GM12878 (cell line): Measurements from ENCODE around the gene SCNN1A. TPM values are rescaled to one million over a fixed set of nuclear protein-coding genes. Genes with fewer than 3 reads are reported as not detected.

Experiments used
- ATAC-seq: fragments of 200-7000 bp; cut with Tn5 transposase; 3 replicates; pipeline ENCODE4 v1.9.1; 2020; ENCODE audit warnings: mild to moderate bottlenecking, moderate library complexity
- BruUV-seq: library from RNA; stranded (reverse); fragments of 400-500 nt; replicated peaks from 2 replicates; lab custom pipeline; 2021; lab: Mats Ljungman, UMichigan
- CTCF ChIA-PET: fragments of 300-600 bp; sonication (Branson Sonifier 250); formaldehyde crosslinking; extraction: SDS; loops from one replicate; lab custom pipeline; 2021; ENCODE audit warnings: inconsistent platforms; lab: Yijun Ruan, JAX
- POLR2A ChIA-PET: fragments of 350-600 bp; formaldehyde crosslinking; extraction: SDS; loops from one replicate; lab custom pipeline; 2021; ENCODE audit warnings: inconsistent platforms; lab: Charles Lee
- RAD21 ChIA-PET: fragments of 300-600 bp; sonication (Branson Sonifier 250); formaldehyde crosslinking; loops from one replicate; lab custom pipeline; 2023; ENCODE audit warnings: antibody characterized with exemption; ENCODE audit not compliant: unreplicated experiment; lab: Charles Lee
- SMC1A ChIA-PET: fragments of 300-600 bp; sonication (Branson Sonifier 250); formaldehyde crosslinking; loops from one replicate; lab custom pipeline; 2023; ENCODE audit not compliant: unreplicated experiment, uncharacterized antibody; lab: Charles Lee
- DNase-seq: peaks from one replicate; pipeline ENCODE4 v3.0.0-alpha.2; 2011; ENCODE audit warnings: low read depth, low spot score
- FAIRE-seq: peaks from 3 replicates; lab custom pipeline; 2011; peaks lifted over from hg19 to GRCh38; lab: Jason Lieb, UNC
- H2AFZ ChIP-seq: 2 replicates; pipeline ENCODE4 v1.6.0; 2011; ENCODE audit warnings: low read depth, low read length, control low read depth; ENCODE audit not compliant: control insufficient read depth
- H3K27ac ChIP-seq: 2 replicates; pipeline ENCODE4 v1.5.1; 2011; ENCODE audit warnings: control low read depth; ENCODE audit not compliant: control insufficient read depth, insufficient read depth
- H3K27me3 ChIP-seq, 2 experiments: replicated peaks in 1 of 2; 2 replicates each; pipeline versions ENCODE4 v1.6.0 to v1.6.1; 2011; ENCODE audit warnings: low read length in 1 of 2; ENCODE audit not compliant: control insufficient read depth in 2 of 2, insufficient read depth in 2 of 2
- H3K36me3 ChIP-seq, 2 experiments: 2 replicates each; pipeline ENCODE4 v1.5.1; 2011; ENCODE audit warnings: low read length in 1 of 2; ENCODE audit not compliant: control insufficient read depth in 2 of 2, insufficient read depth in 2 of 2
- H3K4me1 ChIP-seq: 2 replicates; pipeline ENCODE4 v1.6.1; 2011; ENCODE audit warnings: mild to moderate bottlenecking, low read length, moderate library complexity, mixed read lengths; ENCODE audit not compliant: control insufficient read depth, insufficient read depth
- H3K4me2 ChIP-seq: 2 replicates; pipeline ENCODE4 v1.6.0; 2011; ENCODE audit warnings: control low read depth; ENCODE audit not compliant: control insufficient read depth, insufficient read depth
- H3K4me3 ChIP-seq: fragments of 200-600 bp; sonication (generic); 2 replicates; pipeline ENCODE4 v1.5.1; 2016
- H3K79me2 ChIP-seq: 2 replicates; pipeline ENCODE4 v1.6.0; 2011; ENCODE audit warnings: low read length; ENCODE audit not compliant: control insufficient read depth, insufficient read depth
- H3K9ac ChIP-seq: 2 replicates; pipeline ENCODE4 v1.8.0; 2011; ENCODE audit warnings: low read length, control low read depth, mixed read lengths; ENCODE audit not compliant: control insufficient read depth, insufficient read depth
- H3K9me3 ChIP-seq: replicated peaks from 3 replicates; pipeline ENCODE4 v1.5.1; 2011; ENCODE audit warnings: mild to moderate bottlenecking, low read length; ENCODE audit not compliant: control insufficient read depth, insufficient read depth
- H4K20me1 ChIP-seq: 2 replicates; pipeline ENCODE4 v1.6.0; 2011; ENCODE audit not compliant: control insufficient read depth, insufficient read depth
- CBX5 ChIP-seq: sonication (generic); IDR thresholded peaks from 2 replicates; pipeline ENCODE4 v1.6.1; 2016; ENCODE audit warnings: low read depth, moderate library complexity, mild to moderate bottlenecking, inconsistent platforms
- CREM ChIP-seq: IDR thresholded peaks from 2 replicates; pipeline ENCODE4 v1.6.1; 2014; ENCODE audit warnings: antibody characterized with exemption, low read depth
- E2F4 ChIP-seq: IDR thresholded peaks from 2 replicates; pipeline ENCODE4 v1.6.1; 2012; ENCODE audit warnings: low read depth, low read length, improper control_type of control experiment
- KAT2A ChIP-seq: conservative IDR thresholded peaks from 2 replicates; pipeline ENCODE4 v1.6.1; 2011; ENCODE audit warnings: low read depth, low read length; ENCODE audit not compliant: control insufficient read depth
- MLLT1 ChIP-seq: fragments of 450-650 bp; IDR thresholded peaks from 2 replicates; pipeline ENCODE4 v1.6.1; 2016; ENCODE audit warnings: mild to moderate bottlenecking
- MYC ChIP-seq: IDR thresholded peaks from 2 replicates; pipeline ENCODE4 v1.6.1; 2011; ENCODE audit warnings: mild to moderate bottlenecking, low read length, moderate library complexity, inconsistent platforms; ENCODE audit not compliant: insufficient read depth, insufficient replicate concordance, insufficient read length, severe bottlenecking
- PBX3 ChIP-seq: IDR thresholded peaks from 2 replicates; pipeline ENCODE4 v1.6.1; 2011; ENCODE audit warnings: mild to moderate bottlenecking, low read depth, low read length, moderate library complexity; ENCODE audit not compliant: insufficient replicate concordance
- POLR2AphosphoS2 ChIP-seq: IDR thresholded peaks from 2 replicates; pipeline ENCODE4 v1.6.1; 2011; ENCODE audit warnings: low read depth, mild to moderate bottlenecking, low read length, improper control_type of control experiment, moderate library complexity
- RAD51 ChIP-seq: fragments of 450-650 bp; IDR thresholded peaks from 2 replicates; pipeline ENCODE4 v1.6.1; 2016; ENCODE audit warnings: moderate library complexity, mild to moderate bottlenecking, inconsistent platforms
- RCOR1 ChIP-seq: conservative IDR thresholded peaks from 2 replicates; pipeline ENCODE4 v1.6.1; 2012; ENCODE audit warnings: low read depth, low read length, improper control_type of control experiment
- RELB ChIP-seq: fragments of 450-650 bp; IDR thresholded peaks from 2 replicates; pipeline ENCODE4 v1.6.1; 2017; ENCODE audit warnings: low read depth, mild to moderate bottlenecking, moderate library complexity
- SIX5 ChIP-seq: IDR thresholded peaks from 2 replicates; pipeline ENCODE4 v1.6.1; 2011; ENCODE audit warnings: mild to moderate bottlenecking, low read depth, low read length, moderate library complexity; ENCODE audit not compliant: severe bottlenecking
- TBL1XR1 ChIP-seq: IDR thresholded peaks from 2 replicates; pipeline ENCODE4 v1.6.1; 2012; ENCODE audit warnings: low read depth, low read length, improper control_type of control experiment
- TCF12 ChIP-seq: IDR thresholded peaks from 2 replicates; pipeline ENCODE4 v1.6.1; 2011; ENCODE audit warnings: low read depth, mild to moderate bottlenecking, low read length
- ZBED1 ChIP-seq: IDR thresholded peaks from 2 replicates; pipeline ENCODE4 v1.6.1; 2016; ENCODE audit warnings: borderline replicate concordance
- ZNF384 ChIP-seq: IDR thresholded peaks from 2 replicates; pipeline ENCODE4 v1.6.1; 2012; ENCODE audit warnings: low read depth, mild to moderate bottlenecking, low read length, improper control_type of control experiment, borderline replicate concordance
- ZNF622 ChIP-seq: fragments of 450-650 bp; IDR thresholded peaks from 2 replicates; pipeline ENCODE4 v1.6.1; 2017; ENCODE audit warnings: mild to moderate bottlenecking, inconsistent platforms
- WGBS: methylation state at CpG from one replicate; pipeline ENCODE4 v1.1.6; 2016; ENCODE audit warnings: low lambda C conversion rate; ENCODE audit not compliant: insufficient replicate concordance, insufficient coverage; ENCODE audit errors: missing lambda C conversion rate; 5-methylcytosine and 5-hydroxymethylcytosine counted together
- in situ Hi-C: fragments of 300-500 bp; cut with MboI; formaldehyde crosslinking; loops from 9 replicates; pipeline ENCODE4 v1.14.3; 2018; ENCODE audit warnings: mixed read lengths
- intact Hi-C: fragments of 100-400 bp; cut with micrococcal nuclease; formaldehyde crosslinking; loops from one replicate; pipeline ENCODE4 v1.14.2; 2022; ENCODE audit not compliant: unreplicated experiment
- polyA plus RNA-seq, 11 experiments: library from polyadenylated mRNA; depleted of rRNA in 4 of 11; unstranded in 6 of 11; stranded (reverse) in 5 of 11; fragments of >200 nt; fragmentation: Nextera tagmentation in 4 of 11; fragmentation: Illumina TruSeq in 1 of 11; extraction: Ambion mirVana in 4 of 11; extraction: Trizol in 1 of 11; gene quantifications; 1 replicate in 1 of 11; 2 replicates in 10 of 11; pipeline versions ENCODE4 v1.2.1 to v1.2.3, GENCODE V29; 2011 to 2016; ENCODE audit warnings: inconsistent platforms in 2 of 11, missing spikeins in 2 of 11, low read depth in 1 of 11
- total RNA-seq, 4 experiments: library from RNA; depleted of rRNA in 3 of 4; stranded (reverse); fragments of >200 nt in 3 of 4; fragmentation: Illumina TruSeq in 1 of 4; extraction: Trizol in 1 of 4; gene quantifications; 2 replicates each; pipeline versions ENCODE4 v1.2.1 to v1.2.3, GENCODE V29; 2013 to 2021
- TF ChIP-seq, protein P1 (sequence below): IDR thresholded peaks from 2 replicates; pipeline ENCODE4 v1.6.1; 2012; ENCODE audit warnings: low read depth, low read length, improper control_type of control experiment

SCNN1A gene
- total and polyA plus RNA-seq, 10 of the 15 experiments (the other 5 are each of a cell fraction or from before 2014, with no cell fraction given), result 0.14 to 0.69 TPM; not detected in 8

DNA sequence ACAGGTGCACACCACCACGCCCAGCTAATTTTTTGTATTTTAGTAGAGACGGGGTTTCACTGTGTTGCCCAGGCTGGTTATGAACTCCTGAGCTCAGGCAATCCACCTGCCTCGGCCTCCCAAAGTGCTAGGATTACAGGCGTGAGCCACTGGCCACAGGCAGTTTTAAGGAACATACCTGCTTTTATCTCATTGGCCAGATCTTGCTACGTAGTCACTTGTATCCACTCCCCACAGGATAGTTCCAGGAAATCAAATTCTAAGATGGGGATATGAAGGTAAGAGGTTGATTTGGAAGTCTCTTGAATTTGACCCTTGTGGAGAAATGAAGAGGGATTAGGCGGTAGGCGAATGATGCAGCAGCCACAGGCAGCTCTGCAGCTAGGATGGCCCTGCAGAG is 73.6 kb downstream of the SCNN1A start (continued):
- no peak for TF ChIP-seq TBL1XR1
- TF ChIP-seq RELB, result no peak
- TF ChIP-seq KAT2A, result no peak
- TF ChIP-seq ZNF622, result no peak
- no peak for TF ChIP-seq ZBED1

DNA sequence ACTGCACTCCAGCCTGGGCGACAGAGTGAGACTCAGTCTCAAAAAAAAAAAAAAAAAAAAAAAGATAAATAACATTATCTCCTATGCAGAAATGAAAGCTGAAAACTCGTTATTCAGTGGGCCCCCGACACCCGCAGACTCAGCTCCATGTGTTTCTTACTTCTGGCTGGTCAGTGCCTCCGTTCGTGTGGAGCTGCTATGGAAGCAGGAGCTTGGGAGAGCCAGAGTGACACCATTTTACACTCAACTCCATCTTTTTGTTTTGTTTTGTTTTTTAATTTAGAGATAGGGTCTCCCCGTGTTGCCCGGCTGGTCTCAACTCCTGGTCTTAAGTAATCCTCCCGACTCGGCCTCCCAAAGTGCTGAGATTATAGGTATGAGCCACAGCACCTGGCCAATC is 78.2 kb downstream of the SCNN1A start:
- no peaks in the 10 kb centered on the region for H4K20me1 ChIP-seq
- H3K4me3 ChIP-seq, result no peak overlapping the region
- RAD21 ChIA-PET, result interaction anchor here (1.1 kb wide), 1 partner anchor 16 kb away, joined by 3 read pairs; no protein-coding TSS in a partner anchor
- no peaks in the 10 kb centered on the region for H3K79me2 ChIP-seq
- CTCF ChIA-PET, result interaction anchor here (0.9 to 1.4 kb wide), 6 partner anchors 11 to 309 kb away, joined by 3 to 7 read pairs (median 4); no protein-coding TSS in a partner anchor
- no peaks in the 10 kb centered on the region for H3K9me3 ChIP-seq
- WGBS, result 70% methylated on average over 9 of the region's 10 CpGs
- DNase-seq, result no peak
- no peaks in the 10 kb centered on the region for H3K27me3 ChIP-seq
- POLR2A ChIA-PET, result interaction anchor here (0.6 to 1.4 kb wide), 2 partner anchors 16 to 19 kb away, joined by 3 read pairs; no protein-coding TSS in a partner anchor
- no peak overlapping the region for H3K4me2 ChIP-seq
- no peak for FAIRE-seq
- intact Hi-C loops, result no loop called here
- SMC1A ChIA-PET, result no interaction called here
- no peaks in the 10 kb centered on the region for H3K36me3 ChIP-seq
- H3K4me1 ChIP-seq, result peaks cover 14% of the 10 kb centered on the region
- no peak overlapping the region for H2AFZ ChIP-seq
- BruUV-seq, result no TSS peak
- TF ChIP-seq, protein P1, sequence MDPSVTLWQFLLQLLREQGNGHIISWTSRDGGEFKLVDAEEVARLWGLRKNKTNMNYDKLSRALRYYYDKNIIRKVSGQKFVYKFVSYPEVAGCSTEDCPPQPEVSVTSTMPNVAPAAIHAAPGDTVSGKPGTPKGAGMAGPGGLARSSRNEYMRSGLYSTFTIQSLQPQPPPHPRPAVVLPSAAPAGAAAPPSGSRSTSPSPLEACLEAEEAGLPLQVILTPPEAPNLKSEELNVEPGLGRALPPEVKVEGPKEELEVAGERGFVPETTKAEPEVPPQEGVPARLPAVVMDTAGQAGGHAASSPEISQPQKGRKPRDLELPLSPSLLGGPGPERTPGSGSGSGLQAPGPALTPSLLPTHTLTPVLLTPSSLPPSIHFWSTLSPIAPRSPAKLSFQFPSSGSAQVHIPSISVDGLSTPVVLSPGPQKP, result no peak
- TF ChIP-seq TCF12, result no peak
- no peak for TF ChIP-seq CBX5
- TF ChIP-seq PBX3, result no peak
- TF ChIP-seq RCOR1, result no peak
- TF ChIP-seq E2F4, result no peak
- TF ChIP-seq MYC, result no peak
- TF ChIP-seq CREM, result no peak
- TF ChIP-seq POLR2AphosphoS2, result no peak
- no peak for TF ChIP-seq ZNF384
- no peak for TF ChIP-seq SIX5
- TF ChIP-seq MLLT1, result no peak
- TF ChIP-seq RAD51, result no peak
- in situ Hi-C loops, result no loop called here
- H3K9ac ChIP-seq, result no peak overlapping the region
- no peak for ATAC-seq
- no peak overlapping the region for H3K27ac ChIP-seq
